Endothelial cell of umbilical vein (primary cell): ENCODE results near the gene ETNK2. TPM values are rescaled to one million over a fixed set of nuclear protein-coding genes. Genes with fewer than 3 reads are reported as not detected.

Source experiments
- BruUV-seq: library from RNA; stranded (reverse); fragments of 400-500 nt; replicated peaks from 2 replicates; lab custom pipeline; 2021; lab: Mats Ljungman, UMichigan
- CTCF ChIA-PET: fragments of 300-600, 350-600 bp; sonication (Branson Sonifier 250); formaldehyde crosslinking; loops from one replicate; lab custom pipeline; 2021; ENCODE audit warnings: antibody characterized with exemption, inconsistent platforms; lab: Charles Lee
- POLR2A ChIA-PET: fragments of 300-600, 350-600 bp; sonication (Branson Sonifier 250); formaldehyde crosslinking; loops from one replicate; lab custom pipeline; 2021; ENCODE audit warnings: antibody characterized with exemption, inconsistent platforms; lab: Charles Lee
- DNase-seq: peaks from one replicate; pipeline ENCODE4 v3.0.0-alpha.2; 2011; ENCODE audit warnings: low read depth, low spot score
- FAIRE-seq: peaks from 2 replicates; lab custom pipeline; 2011; peaks lifted over from hg19 to GRCh38; lab: Jason Lieb, UNC
- H2AFZ ChIP-seq: 2 replicates; pipeline ENCODE4 v1.6.0; 2012; ENCODE audit warnings: low read depth, low read length, control low read depth, inconsistent platforms
- H3K27ac ChIP-seq: 2 replicates; pipeline ENCODE4 v1.5.1; 2011; ENCODE audit warnings: low read depth, mild to moderate bottlenecking, control low read depth, low read length, moderate library complexity; ENCODE audit not compliant: insufficient read depth
- H3K27me3 ChIP-seq, 2 experiments: 2 replicates each; pipeline versions ENCODE4 v1.6.0 to v1.6.1; 2011; ENCODE audit warnings: low read length in 2 of 2, mixed read lengths in 1 of 2; ENCODE audit not compliant: control insufficient read depth in 2 of 2, insufficient read depth in 2 of 2
- H3K36me3 ChIP-seq, 2 experiments: 2 replicates in 1 of 2; 3 replicates in 1 of 2; pipeline ENCODE4 v1.5.1; 2011; ENCODE audit warnings: low read length in 2 of 2, mild to moderate bottlenecking in 1 of 2, moderate library complexity in 1 of 2; ENCODE audit not compliant: control insufficient read depth in 2 of 2, insufficient read depth in 2 of 2; ENCODE audit errors: extremely low read depth in 1 of 2
- H3K4me1 ChIP-seq: 3 replicates; pipeline ENCODE4 v1.5.1; 2011; ENCODE audit warnings: mild to moderate bottlenecking, low read length; ENCODE audit not compliant: control insufficient read depth, insufficient read depth; ENCODE audit errors: extremely low read depth
- H3K4me2 ChIP-seq: 2 replicates; pipeline ENCODE4 v1.6.1; 2011; ENCODE audit warnings: low read length, control low read depth, mixed read lengths; ENCODE audit not compliant: insufficient read depth
- H3K4me3 ChIP-seq, 3 experiments: fragments of 200-600 bp in 1 of 3; sonication (generic), shearing (Covaris generic) in 1 of 3; replicated peaks in 1 of 3; 2 replicates each; pipeline ENCODE4 v1.5.1; 2011 to 2016; ENCODE audit warnings: control low read depth in 3 of 3, low read length in 3 of 3, mild to moderate bottlenecking in 2 of 3, inconsistent platforms in 1 of 3, low read depth in 1 of 3, moderate library complexity in 1 of 3; ENCODE audit not compliant: insufficient read depth in 1 of 3
- H3K79me2 ChIP-seq: 2 replicates; pipeline ENCODE4 v1.6.0; 2012; ENCODE audit warnings: low read length, inconsistent platforms; ENCODE audit not compliant: control insufficient read depth, insufficient read depth
- H3K9ac ChIP-seq: replicated peaks from 2 replicates; pipeline ENCODE3; 2011; ENCODE audit warnings: low read length, control low read depth; ENCODE audit not compliant: insufficient read depth; ENCODE audit errors: extremely low read depth
- H3K9me1 ChIP-seq: replicated peaks from 3 replicates; pipeline ENCODE4 v1.6.0; 2011; ENCODE audit warnings: mild to moderate bottlenecking, low read length; ENCODE audit not compliant: control insufficient read depth, insufficient read depth; ENCODE audit errors: extremely low read depth
- H3K9me3 ChIP-seq: replicated peaks from 2 replicates; pipeline ENCODE4 v1.5.1; 2012; ENCODE audit warnings: low read length, inconsistent platforms; ENCODE audit not compliant: control insufficient read depth, insufficient read depth
- H4K20me1 ChIP-seq: replicated peaks from 2 replicates; pipeline ENCODE3; 2011; ENCODE audit warnings: mild to moderate bottlenecking, low read length; ENCODE audit not compliant: control insufficient read depth, insufficient read depth; ENCODE audit errors: extremely low read depth
- EZH2 ChIP-seq: IDR thresholded peaks from 2 replicates; pipeline ENCODE4 v1.6.1; 2012; ENCODE audit warnings: borderline replicate concordance, low read depth, mild to moderate bottlenecking, moderate library complexity, low read length, inconsistent platforms; ENCODE audit not compliant: severe bottlenecking
- FOS ChIP-seq: IDR thresholded peaks from 2 replicates; pipeline ENCODE4 v1.6.1; 2011; ENCODE audit warnings: mild to moderate bottlenecking, low read length, moderate library complexity, borderline replicate concordance; ENCODE audit not compliant: insufficient read depth
- GATA2 ChIP-seq: IDR thresholded peaks from 2 replicates; pipeline ENCODE4 v1.7.0; 2011; ENCODE audit warnings: low read depth, mild to moderate bottlenecking, moderate library complexity, mixed read lengths, low read length; ENCODE audit not compliant: insufficient read length, insufficient read depth
- JUN ChIP-seq: IDR thresholded peaks from 2 replicates; pipeline ENCODE4 v1.6.1; 2011; ENCODE audit warnings: borderline replicate concordance, low read depth; ENCODE audit not compliant: insufficient read length, insufficient read depth
- MYC ChIP-seq: IDR thresholded peaks from one replicate; pipeline ENCODE4 v1.6.1; 2011; ENCODE audit warnings: mild to moderate bottlenecking, low read depth, low read length
- POLR2A ChIP-seq: IDR thresholded peaks from 2 replicates; pipeline ENCODE4 v1.6.1; 2012; ENCODE audit warnings: low read depth, mild to moderate bottlenecking, control low read depth, low read length
- POLR2AphosphoS5 ChIP-seq: IDR thresholded peaks from 2 replicates; pipeline ENCODE4 v1.6.1; 2012; ENCODE audit warnings: low read depth, mild to moderate bottlenecking, control low read depth, low read length, moderate library complexity; ENCODE audit not compliant: insufficient read depth
- dilution Hi-C: fragments of 300-500 bp; cut with MboI; formaldehyde crosslinking; loops from one replicate; pipeline ENCODE4 v1.15.0; 2019; ENCODE audit warnings: low sequenced_read_pairs; ENCODE audit not compliant: extremely low pct_ligation_motif_present
- intact Hi-C: fragments of 100-400 bp; cut with micrococcal nuclease; formaldehyde crosslinking; loops from one replicate; pipeline ENCODE4 v1.10.0; 2022
- polyA plus RNA-seq, 4 experiments: library from polyadenylated mRNA; depleted of rRNA in 3 of 4; stranded (reverse) in 3 of 4; unstranded in 1 of 4; fragments of >200 nt; gene quantifications; 2 replicates each; pipeline versions ENCODE4 v1.2.1 to v1.2.3, GENCODE V29; 2011 to 2012; ENCODE audit warnings: missing spikeins in 1 of 4
- total RNA-seq: library from RNA; stranded (reverse); gene quantifications from 2 replicates; pipeline ENCODE4 v1.2.3, GENCODE V29; 2021
- TF ChIP-seq, protein P1 (sequence below), 2 donors: IDR thresholded peaks; 1 replicate in 1 of 2; 2 replicates in 1 of 2; pipeline ENCODE4 v1.5.1; 2011; ENCODE audit warnings: low read length in 2 of 2, mild to moderate bottlenecking in 2 of 2, moderate library complexity in 2 of 2, control low read depth in 1 of 2, inconsistent platforms in 1 of 2, low read depth in 1 of 2; ENCODE audit not compliant: insufficient read depth in 1 of 2; ENCODE audit errors: extremely low read depth in 1 of 2
- TF ChIP-seq, protein P2 (sequence below): IDR thresholded peaks from 2 replicates; pipeline ENCODE4 v1.6.1; 2011; ENCODE audit not compliant: insufficient read depth, insufficient read length

ETNK2 gene
- total and polyA plus RNA-seq, 2 donors (not counting 3 experiments of a cell fraction or from before 2014, with no cell fraction given), result 13.5 to 27.5 TPM

DNA sequence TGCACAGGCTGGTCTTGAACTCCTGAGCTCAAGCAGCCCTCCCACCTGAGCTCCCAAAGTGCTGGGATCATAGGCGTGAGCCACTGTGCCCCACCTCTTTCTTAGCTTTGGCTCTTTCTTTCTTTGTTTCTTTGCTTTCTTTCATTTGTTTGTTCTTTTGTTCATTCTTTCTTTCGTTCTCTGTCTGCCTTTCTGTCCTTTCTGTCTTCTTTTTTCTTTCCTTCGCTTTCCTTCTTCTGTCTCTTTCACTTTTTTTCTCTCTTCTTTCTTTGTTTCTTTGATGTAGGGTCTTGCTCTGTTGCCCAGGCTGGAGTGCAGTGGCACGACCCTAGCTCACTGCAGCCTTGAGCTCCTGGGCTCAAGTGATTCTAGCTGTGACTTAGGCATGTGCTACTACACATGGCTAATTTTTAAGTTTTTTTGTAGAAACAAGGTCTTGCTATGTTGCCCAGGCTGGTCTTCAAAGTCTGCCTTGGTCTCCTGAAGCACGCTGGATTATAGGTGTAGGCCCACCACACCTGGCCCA, 60.0 kb downstream of the ETNK2 start:
- DNase-seq (no peak), FAIRE-seq (no peak)
- no peak overlapping the region for H3K4me2 ChIP-seq
- H3K79me2 ChIP-seq, result peaks cover 29% of the 10 kb centered on the region
- intact Hi-C loops, result no loop called here
- no peaks in the 10 kb centered on the region for H3K9me3 ChIP-seq
- no peaks in the 10 kb centered on the region for H3K9me1 ChIP-seq
- BruUV-seq, result no TSS peak
- CTCF ChIA-PET, result interaction anchor here (0.9 kb wide), 1 partner anchor 36 kb away, joined by 3 read pairs; no protein-coding TSS in a partner anchor
- POLR2A ChIA-PET, result no interaction called here
- dilution Hi-C loops, result no loop called here
- no peak overlapping the region for H3K4me3 ChIP-seq
- H4K20me1 ChIP-seq, result no peaks in the 10 kb centered on the region
- H3K9ac ChIP-seq, result no peak overlapping the region
- H3K27ac ChIP-seq, result no peak overlapping the region
- TF ChIP-seq JUN (no peak), EZH2 (no peak), POLR2A (no peak), POLR2AphosphoS5 (no peak), MYC (no peak), FOS (no peak), GATA2 (no peak)
- TF ChIP-seq, protein P1, sequence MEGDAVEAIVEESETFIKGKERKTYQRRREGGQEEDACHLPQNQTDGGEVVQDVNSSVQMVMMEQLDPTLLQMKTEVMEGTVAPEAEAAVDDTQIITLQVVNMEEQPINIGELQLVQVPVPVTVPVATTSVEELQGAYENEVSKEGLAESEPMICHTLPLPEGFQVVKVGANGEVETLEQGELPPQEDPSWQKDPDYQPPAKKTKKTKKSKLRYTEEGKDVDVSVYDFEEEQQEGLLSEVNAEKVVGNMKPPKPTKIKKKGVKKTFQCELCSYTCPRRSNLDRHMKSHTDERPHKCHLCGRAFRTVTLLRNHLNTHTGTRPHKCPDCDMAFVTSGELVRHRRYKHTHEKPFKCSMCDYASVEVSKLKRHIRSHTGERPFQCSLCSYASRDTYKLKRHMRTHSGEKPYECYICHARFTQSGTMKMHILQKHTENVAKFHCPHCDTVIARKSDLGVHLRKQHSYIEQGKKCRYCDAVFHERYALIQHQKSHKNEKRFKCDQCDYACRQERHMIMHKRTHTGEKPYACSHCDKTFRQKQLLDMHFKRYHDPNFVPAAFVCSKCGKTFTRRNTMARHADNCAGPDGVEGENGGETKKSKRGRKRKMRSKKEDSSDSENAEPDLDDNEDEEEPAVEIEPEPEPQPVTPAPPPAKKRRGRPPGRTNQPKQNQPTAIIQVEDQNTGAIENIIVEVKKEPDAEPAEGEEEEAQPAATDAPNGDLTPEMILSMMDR (IDR thresholded peaks at IDR 0.05; ENCODE audit: extremely low read depth in 1 of 2, insufficient read depth in 1 of 2, low read depth in 1 of 2, low read length in 2 of 2), result no peak
- TF ChIP-seq, protein P2, sequence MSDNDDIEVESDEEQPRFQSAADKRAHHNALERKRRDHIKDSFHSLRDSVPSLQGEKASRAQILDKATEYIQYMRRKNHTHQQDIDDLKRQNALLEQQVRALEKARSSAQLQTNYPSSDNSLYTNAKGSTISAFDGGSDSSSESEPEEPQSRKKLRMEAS, result no peak
- H3K36me3 ChIP-seq, result no peaks in the 10 kb centered on the region
- no peak overlapping the region for H2AFZ ChIP-seq
- H3K4me1 ChIP-seq, result peaks cover 35% of the 10 kb centered on the region
- H3K27me3 ChIP-seq, result no peaks in the 10 kb centered on the region
